Measurements from ENCODE around the gene RUFY4. TPM values are rescaled to one million over a fixed set of nuclear protein-coding genes. Genes with fewer than 3 reads are reported as not detected.
A peak's percentile ranks its signal among the peaks of the same experiment; 100 is the strongest.

The RUFY4 gene
- total RNA-seq, 1 donor from 2014 or later: not detected

DNA sequence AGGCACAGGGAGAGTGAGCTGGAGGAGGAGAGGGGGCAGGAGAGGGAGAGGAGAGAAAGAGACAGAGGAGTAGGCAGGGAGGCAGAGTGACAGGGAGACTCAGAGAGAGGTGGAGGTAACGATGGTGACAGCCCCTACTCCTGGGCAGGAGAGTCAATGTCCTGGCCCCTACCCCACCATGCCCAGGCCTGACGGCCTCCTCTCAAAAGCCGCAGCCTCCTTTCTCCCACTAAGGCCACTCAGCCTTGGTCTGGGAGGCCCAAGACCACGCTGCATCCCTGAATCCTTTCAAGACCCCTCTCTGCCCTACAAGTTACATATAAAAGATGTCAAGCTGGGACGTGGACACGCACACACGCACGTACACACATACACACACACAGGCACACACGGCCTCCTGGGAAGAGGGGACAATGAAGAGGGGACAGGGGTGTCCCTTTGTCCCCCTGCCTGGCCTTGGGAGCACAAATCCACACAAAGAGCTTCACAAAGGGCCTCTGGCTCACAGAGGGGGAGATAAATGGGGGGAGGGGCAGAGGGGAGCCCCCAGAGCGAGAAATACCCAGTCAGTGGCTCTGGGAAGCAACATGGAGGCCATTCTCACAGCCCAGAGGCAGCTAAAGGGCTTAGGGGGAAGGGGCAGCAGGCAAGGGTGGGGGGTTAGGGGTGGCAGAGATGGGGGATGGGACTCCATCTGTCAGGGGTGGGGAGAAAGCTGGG, 46.8 kb upstream of the RUFY4 start:
- no peaks in the 10 kb centered on the region for H3K36me3 Mint-ChIP-seq
- no peak overlapping the region for H3K27ac Mint-ChIP-seq
- peaks cover 32% of the 10 kb centered on the region for H3K4me1 Mint-ChIP-seq (ENCODE audit: unreplicated experiment)
- TF ChIP-seq, protein P1, sequence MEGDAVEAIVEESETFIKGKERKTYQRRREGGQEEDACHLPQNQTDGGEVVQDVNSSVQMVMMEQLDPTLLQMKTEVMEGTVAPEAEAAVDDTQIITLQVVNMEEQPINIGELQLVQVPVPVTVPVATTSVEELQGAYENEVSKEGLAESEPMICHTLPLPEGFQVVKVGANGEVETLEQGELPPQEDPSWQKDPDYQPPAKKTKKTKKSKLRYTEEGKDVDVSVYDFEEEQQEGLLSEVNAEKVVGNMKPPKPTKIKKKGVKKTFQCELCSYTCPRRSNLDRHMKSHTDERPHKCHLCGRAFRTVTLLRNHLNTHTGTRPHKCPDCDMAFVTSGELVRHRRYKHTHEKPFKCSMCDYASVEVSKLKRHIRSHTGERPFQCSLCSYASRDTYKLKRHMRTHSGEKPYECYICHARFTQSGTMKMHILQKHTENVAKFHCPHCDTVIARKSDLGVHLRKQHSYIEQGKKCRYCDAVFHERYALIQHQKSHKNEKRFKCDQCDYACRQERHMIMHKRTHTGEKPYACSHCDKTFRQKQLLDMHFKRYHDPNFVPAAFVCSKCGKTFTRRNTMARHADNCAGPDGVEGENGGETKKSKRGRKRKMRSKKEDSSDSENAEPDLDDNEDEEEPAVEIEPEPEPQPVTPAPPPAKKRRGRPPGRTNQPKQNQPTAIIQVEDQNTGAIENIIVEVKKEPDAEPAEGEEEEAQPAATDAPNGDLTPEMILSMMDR (conservative IDR thresholded peaks at IDR 0.05): no peak
- DNase-seq (ENCODE audit: extremely low spot score, unreplicated experiment): no peak
- no peak overlapping the region for H3K4me3 Mint-ChIP-seq
- peaks cover 13% of the 10 kb centered on the region for H3K27me3 Mint-ChIP-seq
- no peaks in the 10 kb centered on the region for H3K9me3 Mint-ChIP-seq

GRCh38 chr2:218022851-218023530, 46.1 kb upstream of the RUFY4 start:
- TF ChIP-seq, protein P1 (conservative IDR thresholded peaks at IDR 0.05): no peak
- H3K9me3 Mint-ChIP-seq: no peaks in the 10 kb centered on the region
- H3K27ac Mint-ChIP-seq: no peak overlapping the region
- no peak overlapping the region for H3K4me3 Mint-ChIP-seq
- H3K36me3 Mint-ChIP-seq: no peaks in the 10 kb centered on the region
- H3K27me3 Mint-ChIP-seq: peaks cover 16% of the 10 kb centered on the region
- H3K4me1 Mint-ChIP-seq (ENCODE audit: unreplicated experiment): peaks cover 27% of the 10 kb centered on the region
- DNase-seq (ENCODE audit: extremely low spot score, unreplicated experiment): peak; percentile 52

GRCh38 chr2:218023636-218024035, 45.4 kb upstream of the RUFY4 start:
- no peaks in the 10 kb centered on the region for H3K9me3 Mint-ChIP-seq
- H3K27ac Mint-ChIP-seq: no peak overlapping the region
- peak; percentile 34 for DNase-seq (ENCODE audit: extremely low spot score, unreplicated experiment)
- H3K4me3 Mint-ChIP-seq: no peak overlapping the region
- TF ChIP-seq, protein P1 (conservative IDR thresholded peaks at IDR 0.05): no peak
- H3K36me3 Mint-ChIP-seq: no peaks in the 10 kb centered on the region
- peaks cover 20% of the 10 kb centered on the region for H3K27me3 Mint-ChIP-seq
- peaks cover 21% of the 10 kb centered on the region for H3K4me1 Mint-ChIP-seq (ENCODE audit: unreplicated experiment)

DNA sequence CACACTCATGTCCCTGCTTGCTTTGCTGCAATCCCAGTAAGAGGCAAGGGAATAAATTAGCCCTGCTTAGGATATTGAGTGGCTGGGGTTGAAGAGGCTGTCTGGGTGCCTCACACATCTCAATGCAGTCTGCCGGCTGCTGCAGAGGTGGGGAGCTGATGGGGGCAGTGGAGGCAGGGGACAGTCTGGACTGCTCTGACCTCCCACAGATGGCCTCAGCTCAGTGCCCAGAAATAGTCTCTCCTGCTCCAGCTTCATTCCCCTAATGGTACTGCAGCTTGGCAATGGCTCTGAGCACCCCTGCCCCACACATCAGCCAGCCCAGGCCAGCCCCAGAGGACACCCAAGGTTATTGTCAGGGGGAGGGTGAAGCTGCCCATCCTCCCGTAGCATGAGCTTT, 44.7 kb upstream of the RUFY4 start:
- no peaks in the 10 kb centered on the region for H3K36me3 Mint-ChIP-seq
- peak; percentile 25 for DNase-seq (ENCODE audit: extremely low spot score, unreplicated experiment)
- no peaks in the 10 kb centered on the region for H3K9me3 Mint-ChIP-seq
- no peak overlapping the region for H3K4me3 Mint-ChIP-seq
- TF ChIP-seq, protein P1 (conservative IDR thresholded peaks at IDR 0.05): no peak
- H3K27me3 Mint-ChIP-seq: peaks cover 20% of the 10 kb centered on the region
- H3K27ac Mint-ChIP-seq: no peak overlapping the region
- peaks cover 21% of the 10 kb centered on the region for H3K4me1 Mint-ChIP-seq (ENCODE audit: unreplicated experiment)

DNA sequence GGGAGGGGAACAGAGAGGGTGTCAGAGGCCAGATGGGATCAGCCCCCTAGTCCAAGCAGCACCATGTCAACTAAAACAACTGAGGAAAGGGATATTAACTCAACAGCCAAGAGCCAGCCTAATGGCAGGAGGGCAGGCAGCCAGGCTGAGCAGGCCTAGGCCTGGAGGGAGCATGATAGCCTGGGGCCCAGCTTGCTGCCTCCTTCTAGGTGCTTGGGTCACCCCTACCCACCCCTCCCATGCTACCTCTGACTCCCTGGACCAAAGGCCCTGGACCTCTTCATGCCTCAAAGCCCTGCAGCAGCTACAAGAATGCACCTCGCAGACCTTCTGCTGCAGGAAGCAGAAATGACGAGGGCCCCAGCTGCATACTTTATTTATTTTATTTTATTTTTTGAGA, 44.2 kb upstream of the RUFY4 start:
- no peaks in the 10 kb centered on the region for H3K9me3 Mint-ChIP-seq
- TF ChIP-seq, protein P1 (conservative IDR thresholded peaks at IDR 0.05): no peak
- no peak overlapping the region for H3K27ac Mint-ChIP-seq
- peaks cover 17% of the 10 kb centered on the region for H3K4me1 Mint-ChIP-seq (ENCODE audit: unreplicated experiment)
- no peak for DNase-seq (ENCODE audit: extremely low spot score, unreplicated experiment)
- no peak overlapping the region for H3K4me3 Mint-ChIP-seq
- H3K36me3 Mint-ChIP-seq: no peaks in the 10 kb centered on the region
- peaks cover 16% of the 10 kb centered on the region for H3K27me3 Mint-ChIP-seq
